NCI-H2081 treated with DMSO at 0.1 percent for 48 hours (cell line): Measurements from ENCODE around the gene STRA8.

Experiments used
- DNase-seq: peaks from one replicate; lab custom pipeline; 2025; lab: John Stamatoyannopoulos, UW

STRA8 gene

DNA sequence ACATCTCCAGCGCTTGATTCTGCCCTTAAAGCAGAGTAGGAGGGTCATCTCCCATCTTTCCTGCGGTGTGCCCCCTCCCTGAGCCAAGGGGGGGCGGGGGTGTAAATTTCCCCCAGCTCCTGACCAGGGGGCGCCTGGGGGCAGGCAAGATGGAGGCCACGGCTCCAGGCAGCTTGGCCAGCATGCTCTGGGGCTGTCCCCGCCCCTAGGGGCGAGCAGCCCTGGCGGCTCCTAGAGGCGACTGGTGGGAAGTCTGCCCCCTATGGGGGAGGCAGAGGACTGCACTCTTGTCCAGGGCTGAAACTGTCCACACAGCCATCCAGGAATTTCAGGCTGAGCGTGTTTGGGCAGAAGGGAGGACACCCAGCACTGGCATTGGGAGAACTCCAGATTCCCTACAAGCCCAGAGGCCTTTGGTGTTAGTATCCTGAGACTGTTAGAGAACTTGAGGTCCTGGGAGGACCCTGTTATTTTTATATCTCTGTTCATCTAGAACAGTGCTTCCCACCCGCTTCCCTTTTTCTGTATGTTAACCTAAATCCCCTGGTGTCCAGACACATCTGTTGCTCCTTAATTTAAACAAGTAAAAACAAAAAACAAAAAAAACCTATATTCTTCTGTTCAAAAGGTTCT is 4.6 kb downstream of the STRA8 start:
- no peak for DNase-seq

DNA sequence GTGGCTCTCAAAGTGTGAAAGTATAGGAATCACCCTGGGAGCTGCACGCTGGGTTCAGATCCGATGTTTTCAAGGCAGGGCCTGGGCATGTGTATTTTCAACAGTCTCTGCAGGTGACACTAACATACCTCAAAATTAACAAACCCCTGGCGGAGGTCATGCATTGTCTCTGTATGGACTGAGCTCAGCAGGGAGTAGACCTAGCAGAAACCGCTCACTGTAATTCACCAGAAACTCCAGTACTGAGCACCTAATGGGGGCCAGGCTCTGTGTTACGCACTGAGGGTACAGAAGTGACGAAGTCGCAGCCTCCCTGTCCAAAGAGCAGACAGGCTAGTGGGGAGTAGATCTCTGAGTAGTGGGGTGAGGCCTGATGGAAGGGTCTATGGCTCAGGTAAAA is 5.6 kb downstream of the STRA8 start:
- DNase-seq, result no peak

DNA sequence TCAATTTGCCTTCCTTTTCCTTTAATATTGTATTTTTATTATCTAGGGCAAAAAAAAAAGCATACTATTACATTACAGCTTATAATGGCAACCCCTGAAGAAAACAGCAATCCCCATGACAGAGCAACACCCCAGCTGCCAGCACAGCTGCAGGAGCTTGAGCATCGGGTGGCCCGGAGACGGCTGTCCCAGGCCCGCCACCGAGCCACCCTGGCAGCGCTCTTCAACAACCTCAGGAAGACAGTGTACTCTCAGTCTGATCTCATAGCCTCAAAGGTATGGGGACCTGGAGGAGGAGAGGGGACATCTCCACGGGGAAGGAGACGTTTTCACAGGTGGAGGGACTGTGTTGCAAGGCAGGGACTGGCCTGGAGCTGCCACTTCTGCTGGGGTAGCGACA is 6.8 kb downstream of the STRA8 start:
- no peak for DNase-seq

DNA sequence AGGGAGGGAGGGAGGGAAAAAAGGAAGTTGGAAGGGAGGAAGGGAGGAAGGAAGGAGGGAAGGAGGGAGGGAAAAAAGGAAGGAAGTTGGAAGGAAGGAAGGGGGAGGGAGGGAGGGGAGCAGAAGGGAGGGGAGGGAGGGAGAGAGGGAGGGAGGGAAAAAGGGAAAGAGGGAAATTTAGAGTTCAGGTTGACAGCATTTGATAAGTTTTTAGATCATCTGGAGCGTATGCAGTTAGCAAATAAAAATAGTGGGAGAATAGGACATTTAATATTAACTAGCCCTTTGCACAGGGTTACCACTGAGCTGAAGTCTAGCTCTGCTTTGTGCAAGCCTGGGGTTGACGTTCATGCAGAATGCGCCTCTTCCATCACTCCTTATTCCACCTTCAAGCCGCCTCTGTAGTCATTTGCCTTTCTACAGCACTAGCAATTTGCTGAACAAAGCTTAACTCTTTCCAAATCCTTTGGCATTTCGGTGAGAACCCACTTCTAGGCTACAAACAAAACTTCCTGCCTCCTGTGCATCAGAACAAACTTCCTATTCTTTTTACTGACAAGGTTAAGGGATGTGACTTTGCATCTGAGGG is 8.6 kb downstream of the STRA8 start:
- DNase-seq, result no peak

DNA sequence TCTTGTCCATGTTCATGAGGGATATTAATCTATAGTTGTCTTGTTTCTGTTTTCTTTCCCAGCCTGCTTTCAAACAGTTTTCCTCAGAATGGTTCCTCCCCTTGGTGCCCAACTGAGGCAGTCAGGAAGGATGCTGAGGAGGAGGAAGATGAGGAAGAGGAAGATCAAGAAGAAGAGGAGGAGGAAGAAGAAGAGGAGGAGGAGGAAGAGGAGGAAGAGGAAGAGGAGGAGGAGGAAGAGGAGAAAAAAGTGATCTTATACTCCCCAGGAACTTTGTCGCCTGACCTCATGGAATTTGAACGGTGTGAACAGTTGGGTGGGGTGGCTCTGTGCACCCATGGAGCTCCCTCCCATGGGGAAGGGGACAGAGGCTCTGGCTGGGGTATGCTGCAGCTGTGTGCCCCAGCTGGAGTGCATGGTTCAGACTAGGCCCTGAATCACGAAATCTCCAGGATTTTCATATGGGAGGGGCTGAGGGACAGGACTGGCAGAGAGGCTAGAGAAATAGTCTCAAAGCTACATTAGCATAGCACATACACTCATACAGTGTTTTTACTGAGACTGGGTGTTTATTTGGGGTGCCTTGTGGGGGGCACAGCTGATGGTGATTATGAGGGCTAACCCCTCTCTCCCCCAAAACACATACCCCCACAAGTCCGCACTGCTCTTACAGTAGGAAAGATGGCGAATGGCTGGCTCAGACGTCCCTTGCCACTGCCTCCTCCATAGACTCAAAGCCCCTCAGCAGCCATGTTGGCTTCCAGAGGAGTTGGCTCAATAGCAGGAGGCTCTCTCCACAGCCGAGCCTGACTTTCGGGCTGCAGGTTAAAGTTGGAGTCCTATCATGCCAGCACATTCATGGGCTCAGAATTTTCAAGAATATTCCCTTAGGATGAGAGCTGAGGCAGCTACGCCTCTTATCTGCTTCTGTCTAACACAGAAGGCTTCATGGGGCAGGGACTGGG is 11.9 kb downstream of the STRA8 start:
- DNase-seq, result no peak

DNA sequence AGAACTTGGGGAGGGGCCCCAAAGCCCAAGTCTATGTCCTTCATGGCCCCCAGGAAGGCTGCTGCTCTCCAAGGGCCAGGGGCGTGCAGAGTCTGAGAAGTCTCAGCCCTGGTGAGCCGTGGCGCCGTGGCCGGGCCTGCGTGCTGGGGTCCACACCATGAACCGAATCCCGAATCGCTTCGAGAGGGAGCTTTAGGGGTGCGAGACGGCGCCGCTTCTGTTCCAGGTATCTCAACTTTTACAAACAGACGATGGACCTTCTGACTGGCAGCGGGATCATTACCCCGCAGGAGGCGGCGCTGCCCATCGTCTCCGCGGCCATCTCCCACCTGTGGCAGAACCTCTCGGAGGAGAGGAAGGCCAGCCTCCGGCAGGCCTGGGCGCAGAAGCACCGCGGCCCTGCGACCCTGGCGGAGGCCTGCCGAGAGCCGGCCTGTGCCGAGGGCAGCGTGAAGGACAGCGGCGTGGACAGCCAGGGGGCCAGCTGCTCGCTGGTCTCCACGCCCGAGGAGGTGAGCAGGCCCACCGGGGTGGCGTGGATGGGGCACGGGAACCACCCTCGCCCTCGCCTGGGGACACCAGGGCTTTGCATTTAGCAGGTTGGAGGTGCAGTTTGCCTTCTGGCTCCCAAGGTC is 12.7 kb downstream of the STRA8 start:
- no peak for DNase-seq

DNA sequence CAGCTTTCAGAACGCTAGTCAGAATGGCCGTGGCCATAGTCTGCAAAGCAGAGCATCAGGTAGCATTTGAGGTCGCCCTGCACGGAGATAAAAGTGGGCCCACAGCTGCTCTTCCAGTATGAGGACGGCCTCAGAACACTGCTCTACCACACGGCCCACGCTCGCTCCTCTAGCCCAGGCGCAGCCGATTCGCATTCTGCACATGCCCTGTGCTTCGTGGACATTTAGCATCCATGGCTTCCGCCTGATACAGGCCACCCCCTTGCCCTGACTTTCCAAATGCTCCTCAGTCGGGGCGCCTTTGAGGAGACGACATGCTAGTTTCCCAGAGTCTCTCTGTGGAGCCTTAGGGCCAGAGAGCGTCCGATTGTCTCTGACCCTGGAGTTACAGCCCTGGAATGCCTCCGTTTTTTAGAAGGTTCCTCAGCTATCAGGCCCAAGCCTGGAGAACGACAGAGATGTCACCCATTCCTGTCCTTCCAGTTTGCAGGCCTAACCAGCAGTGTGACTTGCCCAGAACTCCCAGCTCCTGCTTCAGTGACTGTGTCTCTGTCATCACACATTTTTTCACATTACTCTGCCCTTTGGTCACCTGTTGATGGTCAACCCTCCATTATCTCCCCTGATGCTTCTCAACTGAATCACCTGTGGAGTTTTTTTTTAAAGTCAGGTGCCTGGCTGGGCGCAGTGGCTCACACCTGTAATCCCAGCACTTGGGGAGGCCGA is 14.3 kb downstream of the STRA8 start:
- DNase-seq, result no peak

DNA sequence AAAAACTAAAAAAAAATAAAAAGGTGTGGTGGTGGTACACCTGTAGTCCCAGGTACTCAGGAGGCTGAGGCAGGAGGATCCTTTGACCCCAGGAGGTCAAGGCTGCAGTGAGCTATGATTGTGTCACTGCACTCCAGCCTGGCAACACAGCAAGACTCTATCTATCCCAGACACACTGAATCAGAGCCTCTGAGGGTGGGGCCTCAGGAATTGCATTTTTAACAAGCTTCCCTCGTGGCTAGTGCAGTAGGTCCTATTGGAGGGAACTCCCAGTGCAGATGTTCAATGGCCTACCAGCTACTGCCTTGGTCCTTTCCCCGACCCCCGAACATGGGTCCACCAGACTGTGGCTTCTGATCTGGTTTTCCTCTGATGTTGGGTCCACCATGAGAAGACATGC is 14.9 kb downstream of the STRA8 start:
- no peak for DNase-seq

DNA sequence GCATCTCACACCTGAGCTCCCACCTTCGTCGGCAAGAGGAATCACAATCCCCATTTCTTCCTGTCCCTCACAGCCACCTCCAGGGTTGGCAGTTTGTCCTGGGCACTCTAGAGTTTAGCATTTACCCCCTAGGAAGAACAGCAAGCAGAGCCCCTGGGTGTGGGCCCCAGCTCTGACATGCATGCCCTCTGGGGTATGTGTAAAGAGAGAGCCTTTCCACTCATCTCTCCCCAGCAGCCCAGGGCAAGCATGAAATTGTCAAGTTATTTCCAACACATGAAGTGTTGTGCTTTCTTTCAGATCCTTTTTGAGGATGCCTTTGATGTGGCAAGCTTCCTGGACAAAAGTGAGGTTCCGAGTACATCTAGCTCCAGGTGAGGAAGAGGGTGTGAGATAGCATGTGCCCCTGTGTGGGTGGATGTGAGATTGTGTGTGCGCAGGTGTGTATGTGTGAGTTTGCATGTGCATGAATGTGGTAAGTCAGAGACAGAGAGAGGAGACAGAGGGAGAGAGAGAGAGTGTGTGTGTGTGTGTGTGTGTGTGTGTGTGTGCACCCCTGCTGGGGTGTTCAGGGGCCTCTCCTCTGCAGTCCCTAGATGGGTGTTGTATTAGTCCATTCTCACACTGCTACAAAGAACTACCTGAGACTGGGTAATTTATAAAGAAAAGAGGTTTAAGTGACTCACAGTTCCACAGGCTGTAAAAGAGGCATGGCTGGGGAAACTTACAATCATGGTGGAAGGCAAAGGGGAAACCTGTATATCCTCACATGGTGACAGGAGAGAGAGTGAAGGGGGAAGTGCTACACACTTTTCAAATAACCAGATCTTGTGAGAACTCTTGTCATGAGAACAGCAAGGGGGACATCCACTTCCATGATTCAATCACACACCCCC is 18.1 kb downstream of the STRA8 start:
- no peak for DNase-seq

DNA sequence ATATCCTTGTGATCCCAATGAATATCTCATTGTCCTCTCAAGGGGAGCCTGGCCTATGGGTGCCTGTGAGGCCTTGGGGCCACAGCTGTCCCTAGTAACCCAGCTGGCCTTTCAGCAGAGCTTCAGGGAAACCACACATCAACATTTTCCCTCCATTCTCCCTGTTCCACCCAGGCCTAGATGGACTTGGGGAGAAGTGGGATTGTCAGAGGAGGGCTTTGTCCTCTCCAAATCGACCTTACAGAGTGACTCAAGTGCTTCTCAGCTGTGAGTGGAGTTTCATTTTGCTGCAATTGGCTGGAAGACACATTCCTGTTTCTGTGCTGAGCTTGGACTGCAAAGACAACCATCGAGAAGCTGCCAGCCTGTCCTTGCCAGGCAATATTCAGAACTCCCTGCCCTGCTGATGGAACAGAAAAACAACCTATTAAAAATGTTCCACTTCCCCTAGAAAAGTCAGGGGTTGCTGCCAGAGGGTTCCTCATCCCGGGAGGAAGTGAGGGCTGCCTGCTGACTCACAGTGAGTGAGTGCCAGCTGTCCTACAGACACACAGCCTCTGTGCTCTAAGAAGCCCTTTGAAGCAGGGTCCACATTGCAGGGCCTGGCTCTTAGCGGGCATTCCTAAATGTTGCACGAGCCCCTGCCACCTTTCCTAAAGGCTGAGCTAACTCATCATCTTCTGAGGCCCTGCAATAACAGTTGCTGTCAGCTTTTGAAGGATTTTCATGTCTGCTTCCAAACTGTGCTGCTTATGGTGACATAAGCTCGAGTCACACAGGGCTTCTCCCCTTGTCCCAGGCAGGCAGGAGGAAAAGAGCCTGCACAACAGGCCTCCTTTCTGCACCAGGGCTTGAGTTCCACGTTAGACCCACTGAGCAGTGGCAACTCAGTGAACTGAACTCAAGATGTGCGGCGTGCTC is 20.5 kb downstream of the STRA8 start:
- no peak for DNase-seq

DNA sequence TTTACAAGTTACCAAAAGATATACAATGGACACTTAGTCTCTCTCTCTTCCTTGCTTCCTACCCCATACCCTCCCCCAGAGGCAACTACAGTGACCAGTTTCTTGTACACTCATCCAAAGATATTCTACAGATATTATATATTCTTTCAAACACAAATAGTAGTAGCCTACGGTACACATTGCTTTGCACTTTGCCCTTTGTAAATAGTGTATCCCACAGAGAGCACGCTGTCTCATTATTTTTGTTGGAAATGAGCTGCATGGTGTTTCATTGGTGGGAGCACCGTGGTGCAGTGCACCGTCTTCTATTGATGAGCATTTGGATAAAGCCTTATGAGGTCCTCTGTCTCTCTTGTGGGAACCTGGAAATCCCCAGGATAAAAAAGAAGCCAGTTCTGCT is 24.2 kb downstream of the STRA8 start:
- no peak for DNase-seq

DNA sequence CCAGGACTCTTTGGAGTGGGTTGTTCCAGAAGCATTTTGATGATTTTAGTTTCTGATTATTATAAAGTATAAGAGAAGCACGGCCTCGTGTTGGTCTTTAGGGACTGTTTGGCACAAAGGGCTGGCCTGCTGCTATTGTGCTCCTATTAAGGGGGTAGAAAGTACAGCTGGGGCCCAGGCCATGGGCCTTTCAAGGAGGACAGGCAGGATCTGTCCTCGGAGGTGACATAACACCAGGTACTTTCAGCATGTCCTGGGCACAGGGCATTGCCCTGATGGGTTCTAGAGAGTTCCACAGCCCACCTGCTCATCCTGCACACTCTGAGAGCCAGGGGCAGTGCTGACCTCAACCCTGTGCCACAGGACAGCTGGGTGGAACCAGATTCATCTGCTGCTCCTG is 24.9 kb downstream of the STRA8 start:
- DNase-seq, result no peak

DNA sequence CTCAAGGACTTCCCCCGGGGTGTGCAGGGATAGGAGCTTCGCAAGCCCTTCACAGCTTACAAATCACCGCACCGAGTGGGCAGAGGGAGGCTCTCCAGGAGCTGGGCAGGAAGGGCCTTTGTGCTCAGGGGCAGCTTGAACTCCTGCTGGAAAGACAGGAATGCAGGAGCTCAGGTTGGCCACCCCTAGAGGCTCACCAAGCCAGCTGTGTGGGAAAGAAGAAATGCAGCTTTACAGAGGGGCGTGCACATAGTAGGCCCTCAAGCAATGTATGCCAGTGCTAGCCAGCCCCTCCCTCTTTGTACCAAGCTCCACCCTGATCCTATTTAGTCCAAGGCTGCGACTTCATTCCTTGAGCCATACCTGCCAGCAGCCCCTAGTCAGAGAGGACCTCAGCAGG is 26.1 kb downstream of the STRA8 start:
- no peak for DNase-seq

DNA sequence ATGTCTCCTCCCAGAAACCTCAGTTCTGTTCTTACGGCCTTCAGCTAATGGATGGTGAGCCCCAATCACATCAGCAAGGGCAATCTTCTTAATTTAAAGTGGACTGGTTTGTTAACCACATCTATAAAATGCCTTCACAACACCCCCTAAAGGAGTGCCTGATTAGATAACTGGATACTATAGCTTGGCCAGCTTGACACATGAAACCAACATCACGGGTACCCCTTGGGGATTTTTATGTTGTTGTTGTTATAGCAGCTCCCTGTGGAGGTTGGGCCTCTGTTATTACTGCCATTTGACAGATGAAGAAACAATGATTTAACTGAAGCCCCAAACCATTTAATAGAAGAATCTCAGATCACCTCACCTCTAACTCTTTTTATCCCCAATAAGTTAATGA is 26.8 kb downstream of the STRA8 start:
- DNase-seq, result no peak

DNA sequence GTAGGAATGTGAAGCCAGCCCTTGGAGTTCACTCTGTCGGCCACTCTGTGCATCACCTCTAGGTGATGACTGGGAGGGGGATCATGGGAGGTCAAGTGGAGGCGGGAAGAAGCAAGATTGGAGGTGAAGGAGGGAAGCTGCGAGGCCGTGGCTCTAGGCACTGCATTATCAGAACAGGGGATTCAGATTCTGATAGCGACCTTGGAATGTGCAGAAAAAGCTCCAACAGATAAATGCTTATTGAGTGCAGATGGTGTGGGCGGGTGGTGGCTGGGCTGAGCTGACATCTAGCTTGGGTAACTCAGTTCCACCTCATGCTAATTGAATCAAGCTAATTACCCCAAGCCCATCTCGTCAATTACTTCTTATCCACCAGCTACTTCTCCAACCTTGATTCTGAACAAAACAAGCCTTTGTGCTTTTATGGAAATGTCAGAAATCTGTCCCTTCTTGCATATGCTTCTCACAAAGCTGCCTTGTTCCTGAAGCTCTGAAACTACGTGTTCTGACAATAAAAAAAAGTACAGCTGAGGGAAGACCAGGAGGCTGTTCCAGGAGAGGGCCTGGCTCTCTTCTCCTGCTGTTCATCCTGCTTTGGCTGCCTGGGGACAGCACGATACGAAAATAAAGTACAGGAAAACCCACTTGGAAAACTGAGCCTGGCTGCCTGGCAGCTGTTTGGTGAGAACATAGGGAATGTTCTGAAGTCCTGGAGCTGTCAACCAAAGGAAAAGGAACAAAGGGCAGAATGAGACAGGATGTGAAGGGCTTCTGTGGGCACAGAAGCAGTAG is 27.5 kb downstream of the STRA8 start:
- no peak for DNase-seq

DNA sequence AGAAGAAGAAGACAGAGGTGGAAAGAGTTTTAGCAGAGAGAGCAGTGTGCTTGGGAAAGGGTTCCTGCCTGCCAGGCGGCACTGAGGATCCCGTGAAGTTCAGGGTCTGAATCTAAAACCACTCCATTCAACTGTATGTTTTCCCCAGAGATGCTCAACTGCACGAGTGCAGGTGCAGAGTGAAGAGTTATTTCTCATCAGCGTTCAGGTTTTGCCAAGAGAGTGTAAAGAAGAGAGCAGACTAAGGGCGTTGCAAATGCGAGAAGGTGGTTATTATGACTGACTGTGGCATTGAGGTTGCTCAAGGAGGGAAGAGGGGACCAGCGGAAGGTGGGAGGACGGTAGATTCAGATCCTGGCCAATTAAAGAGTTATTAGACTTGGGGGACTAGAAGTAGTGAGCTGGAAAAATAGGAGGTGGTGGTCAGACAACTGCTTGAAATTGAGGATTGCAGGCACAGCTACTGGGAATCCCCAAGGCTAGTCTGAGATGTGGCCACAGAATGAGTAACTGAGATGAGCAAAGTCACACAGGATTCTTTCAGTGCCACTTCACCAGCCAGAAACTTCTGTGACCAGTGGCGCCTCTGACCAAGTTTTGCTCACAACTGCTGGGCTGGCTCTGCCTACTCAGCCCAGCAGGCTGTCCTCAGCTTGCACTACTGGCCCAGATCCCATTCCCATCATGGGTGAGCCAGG is 29.1 kb downstream of the STRA8 start:
- no peak for DNase-seq

DNA sequence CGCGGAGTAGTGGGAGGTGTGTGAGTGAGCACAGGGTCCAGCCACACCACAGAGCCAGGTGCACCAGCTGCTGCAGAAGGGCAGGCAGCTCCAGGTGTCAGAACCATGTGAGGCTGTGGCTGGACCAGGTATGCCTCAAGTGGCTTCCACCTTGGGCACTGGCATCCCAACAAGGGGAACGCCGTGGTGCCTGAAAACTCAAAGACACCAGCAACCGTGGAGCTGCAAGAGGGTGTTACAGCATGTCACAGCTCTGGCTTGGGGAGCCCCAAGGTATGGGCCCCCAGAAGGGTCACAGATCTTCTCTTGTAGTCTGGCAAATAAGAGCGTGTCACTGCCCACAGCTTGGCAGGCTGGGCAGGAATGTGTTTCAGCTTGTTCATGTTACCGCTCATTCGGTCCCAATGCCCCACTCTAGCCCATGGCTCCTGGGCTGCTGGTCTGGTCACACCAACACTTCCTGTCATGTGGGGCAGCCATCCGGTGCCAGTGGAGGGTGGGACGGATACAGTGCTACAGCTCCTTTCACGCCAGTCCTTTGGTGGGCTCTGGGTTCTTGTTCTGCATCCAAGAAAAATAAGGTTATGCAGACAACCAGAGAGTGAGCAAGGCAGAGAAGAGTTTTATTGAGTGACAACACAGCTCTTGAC is 29.8 kb downstream of the STRA8 start:
- DNase-seq, result no peak

DNA sequence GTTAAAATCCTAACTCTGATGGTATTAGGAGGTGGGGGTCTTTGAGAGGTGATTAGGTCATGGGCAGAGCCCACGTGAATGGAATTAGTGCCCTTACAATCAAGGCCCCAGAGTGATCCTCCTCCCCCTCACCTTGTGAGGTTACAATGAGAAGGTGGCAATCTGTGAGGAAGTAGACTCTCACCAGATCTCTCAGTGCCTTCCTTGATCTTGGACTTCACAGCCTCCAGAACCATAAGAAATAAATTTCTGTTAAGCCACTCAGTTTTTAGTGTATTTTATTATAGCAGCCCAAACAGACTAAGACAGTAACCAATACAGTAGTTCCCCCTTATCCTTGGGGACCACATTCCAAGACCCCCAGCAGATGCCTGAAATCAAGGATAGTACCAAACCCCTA is 32.0 kb downstream of the STRA8 start:
- no peak for DNase-seq
